ENCODE data around the gene GREM2. TPM values are rescaled to one million over a fixed set of nuclear protein-coding genes. Genes with fewer than 3 reads are reported as not detected.

GREM2 gene
- total RNA-seq, 2 experiments from 2014 or later = 0.16 to 0.28 TPM

DNA sequence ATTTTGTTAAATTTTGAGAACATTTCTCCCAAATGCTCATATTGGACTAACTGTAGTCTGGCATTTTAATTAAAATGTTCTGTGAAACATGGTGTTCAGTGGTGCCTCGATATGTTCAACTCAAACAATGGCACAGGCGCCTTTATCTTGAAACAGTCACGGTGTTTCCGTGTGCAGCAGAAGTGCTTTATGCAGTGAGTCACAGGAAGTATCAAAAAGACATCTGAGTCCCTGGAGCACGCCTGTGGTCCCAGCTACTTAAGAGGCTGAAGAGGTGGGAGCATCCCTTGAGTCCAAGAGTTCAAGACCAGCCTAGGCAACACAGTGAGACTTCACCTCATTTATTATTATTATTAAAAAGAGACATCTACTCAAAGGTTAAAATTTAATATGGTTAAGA lies 52.2 kb downstream of the GREM2 start:
- POLR2A ChIA-PET = no interaction called here

DNA sequence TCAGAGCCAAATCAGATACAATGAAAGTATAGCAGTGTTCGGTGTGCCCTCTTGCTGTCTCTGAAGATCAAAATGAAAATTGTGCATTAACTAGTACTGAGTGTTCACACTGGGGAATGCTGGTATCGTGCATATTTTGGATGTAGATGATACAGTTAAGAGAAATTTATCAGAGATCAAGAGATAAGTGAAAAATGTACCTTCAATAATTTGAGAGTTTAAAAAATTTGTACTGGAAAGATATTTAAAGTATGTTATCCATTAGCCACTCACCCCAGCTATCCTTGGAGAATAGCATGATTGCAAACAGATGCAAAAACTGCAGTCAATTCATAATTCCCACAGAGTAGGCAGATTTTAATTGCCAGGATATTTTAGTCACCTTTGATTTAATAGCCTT lies 56.4 kb downstream of the GREM2 start:
- Mint-ChIP-seq H3K27me3 (no peaks in the 10 kb centered on the region), H3K9me3 (peaks cover 5% of the 10 kb centered on the region), H3K27ac (no peak overlapping the region), H3K4me1 (ENCODE audit: low read depth) (no peaks in the 10 kb centered on the region), H3K4me3 (no peak overlapping the region), H3K36me3 (ENCODE audit: low read depth) (no peaks in the 10 kb centered on the region)
- DNase-seq (no peak), ATAC-seq (ENCODE audit: poor library complexity) (no peak)
- H3K4me3 ChIP-seq (ENCODE audit: low read length) = no peak overlapping the region
- intact Hi-C loops (cut with DNase I, micrococcal nuclease) = no loop called here
- H3K4me1 ChIP-seq (ENCODE audit: insufficient read depth, low read length) = peaks cover 3% of the 10 kb centered on the region
- no peak overlapping the region for H3K27ac ChIP-seq (ENCODE audit: low read depth in 1 of 2, low read length in 2 of 2)
- H3K27me3 ChIP-seq (ENCODE audit: control insufficient read depth in 1 of 2, insufficient read depth in 2 of 2, low read length in 2 of 2) = no peaks in the 10 kb centered on the region
- ChIA-PET POLR2A (no interaction called here), CTCF (no interaction called here)
- TF ChIP-seq, protein P1, sequence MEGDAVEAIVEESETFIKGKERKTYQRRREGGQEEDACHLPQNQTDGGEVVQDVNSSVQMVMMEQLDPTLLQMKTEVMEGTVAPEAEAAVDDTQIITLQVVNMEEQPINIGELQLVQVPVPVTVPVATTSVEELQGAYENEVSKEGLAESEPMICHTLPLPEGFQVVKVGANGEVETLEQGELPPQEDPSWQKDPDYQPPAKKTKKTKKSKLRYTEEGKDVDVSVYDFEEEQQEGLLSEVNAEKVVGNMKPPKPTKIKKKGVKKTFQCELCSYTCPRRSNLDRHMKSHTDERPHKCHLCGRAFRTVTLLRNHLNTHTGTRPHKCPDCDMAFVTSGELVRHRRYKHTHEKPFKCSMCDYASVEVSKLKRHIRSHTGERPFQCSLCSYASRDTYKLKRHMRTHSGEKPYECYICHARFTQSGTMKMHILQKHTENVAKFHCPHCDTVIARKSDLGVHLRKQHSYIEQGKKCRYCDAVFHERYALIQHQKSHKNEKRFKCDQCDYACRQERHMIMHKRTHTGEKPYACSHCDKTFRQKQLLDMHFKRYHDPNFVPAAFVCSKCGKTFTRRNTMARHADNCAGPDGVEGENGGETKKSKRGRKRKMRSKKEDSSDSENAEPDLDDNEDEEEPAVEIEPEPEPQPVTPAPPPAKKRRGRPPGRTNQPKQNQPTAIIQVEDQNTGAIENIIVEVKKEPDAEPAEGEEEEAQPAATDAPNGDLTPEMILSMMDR (IDR thresholded peaks at IDR 0.05) = no peak
- no peaks in the 10 kb centered on the region for H3K36me3 ChIP-seq (ENCODE audit: insufficient read depth, low read length)
- H3K9me3 ChIP-seq (ENCODE audit: control insufficient read depth in 1 of 2, insufficient read depth in 1 of 2, low read length in 2 of 2) = peaks cover 0 to 4% of the 10 kb centered on the region in 2 experiments

More for the DNA sequence above, 52.2 kb downstream of the GREM2 start:
- DNase-seq (no peak), ATAC-seq (ENCODE audit: poor library complexity) (no peak)
- Mint-ChIP-seq H3K27ac (no peak overlapping the region), H3K4me1 (ENCODE audit: low read depth) (no peaks in the 10 kb centered on the region), H3K36me3 (ENCODE audit: low read depth) (no peaks in the 10 kb centered on the region), H3K4me3 (no peak overlapping the region), H3K27me3 (no peaks in the 10 kb centered on the region), H3K9me3 (peaks cover 5% of the 10 kb centered on the region)
- H3K27me3 ChIP-seq (ENCODE audit: control insufficient read depth in 1 of 2, insufficient read depth in 2 of 2, low read length in 2 of 2) = no peaks in the 10 kb centered on the region
- no peaks in the 10 kb centered on the region for H3K36me3 ChIP-seq (ENCODE audit: insufficient read depth, low read length)
- TF ChIP-seq, protein P1 (IDR thresholded peaks at IDR 0.05) = no peak
- H3K4me1 ChIP-seq (ENCODE audit: insufficient read depth, low read length) = peaks cover 3% of the 10 kb centered on the region
- H3K4me3 ChIP-seq (ENCODE audit: low read length) = no peak overlapping the region
- intact Hi-C loops (cut with DNase I, micrococcal nuclease) = no loop called here
- no peaks in the 10 kb centered on the region for H3K9me3 ChIP-seq (ENCODE audit: control insufficient read depth in 1 of 2, insufficient read depth in 1 of 2, low read length in 2 of 2)
- H3K27ac ChIP-seq (ENCODE audit: low read depth in 1 of 2, low read length in 2 of 2) = no peak overlapping the region
- CTCF ChIA-PET = no interaction called here

DNA sequence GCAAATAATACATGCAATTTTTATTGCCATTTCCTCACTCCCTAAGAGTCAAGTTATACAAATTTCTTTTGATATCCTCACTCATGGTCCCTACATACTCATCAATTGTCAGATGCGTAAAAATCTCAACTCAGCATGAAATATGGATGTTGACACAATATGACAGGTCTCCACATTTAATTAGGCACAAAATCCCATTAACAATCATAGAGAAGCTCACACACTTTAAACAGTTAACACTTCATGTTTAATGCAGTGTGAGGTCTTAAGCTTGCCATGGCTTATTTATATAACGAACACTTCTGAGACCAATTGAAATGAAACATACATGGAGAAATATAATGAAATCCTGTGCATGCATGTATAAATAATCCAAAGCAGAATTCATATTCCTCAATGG lies 58.6 kb downstream of the GREM2 start:
- CTCF ChIA-PET = no interaction called here
- Mint-ChIP-seq H3K9me3 (peaks cover 8% of the 10 kb centered on the region), H3K27me3 (no peaks in the 10 kb centered on the region), H3K4me3 (no peak overlapping the region), H3K27ac (no peak overlapping the region), H3K36me3 (ENCODE audit: low read depth) (no peaks in the 10 kb centered on the region), H3K4me1 (ENCODE audit: low read depth) (no peaks in the 10 kb centered on the region)
- ATAC-seq (ENCODE audit: poor library complexity) (no peak), DNase-seq (no peak)
- Histone ChIP-seq H3K9me3 (ENCODE audit: control insufficient read depth in 1 of 2, insufficient read depth in 1 of 2, low read length in 2 of 2) (peaks cover 0 to 7% of the 10 kb centered on the region in 2 experiments), H3K27me3 (ENCODE audit: control insufficient read depth in 1 of 2, insufficient read depth in 2 of 2, low read length in 2 of 2) (no peaks in the 10 kb centered on the region), H3K36me3 (ENCODE audit: insufficient read depth, low read length) (no peaks in the 10 kb centered on the region), H3K4me3 (ENCODE audit: low read length) (no peak overlapping the region), H3K27ac (ENCODE audit: low read depth in 1 of 2, low read length in 2 of 2) (no peak overlapping the region), H3K4me1 (ENCODE audit: insufficient read depth, low read length) (peaks cover 3% of the 10 kb centered on the region)
- POLR2A ChIA-PET = no interaction called here
- intact Hi-C loops (cut with DNase I, micrococcal nuclease) = no loop called here
- TF ChIP-seq, protein P1 (IDR thresholded peaks at IDR 0.05) = no peak
